Measurements from ENCODE around the gene COL12A1. TPM values are rescaled to one million over a fixed set of nuclear protein-coding genes. Genes with fewer than 3 reads are reported as not detected.
A peak's percentile ranks its signal among the peaks of the same experiment; 100 is the strongest.

COL12A1 gene
- total RNA-seq, 1 donor from 2014 or later, result 24.3 TPM

GRCh38 chr6:75077701-75078100 is 128.2 kb downstream of the COL12A1 start:
- Histone ChIP-seq H3K36me3 (ENCODE audit: control insufficient read depth, insufficient read depth, low read length) (no peaks in the 10 kb centered on the region), H3K27me3 (ENCODE audit: control insufficient read depth, insufficient read depth, low read length) (no peaks in the 10 kb centered on the region)
- no peak for TF ChIP-seq CTCF (IDR thresholded peaks at IDR 0.05; ENCODE audit: insufficient read depth, low read length, poor library complexity, severe bottlenecking)

GRCh38 chr6:75076009-75076408 is 129.8 kb downstream of the COL12A1 start:
- H3K36me3 ChIP-seq (ENCODE audit: control insufficient read depth, insufficient read depth, low read length), result no peaks in the 10 kb centered on the region
- no peak for TF ChIP-seq CTCF (IDR thresholded peaks at IDR 0.05; ENCODE audit: insufficient read depth, low read length, poor library complexity, severe bottlenecking)
- H3K4me3 ChIP-seq (ENCODE audit: low read depth, low read length), result no peak overlapping the region
- no peaks in the 10 kb centered on the region for H3K27me3 ChIP-seq (ENCODE audit: control insufficient read depth, insufficient read depth, low read length)
- no peak for DNase-seq (ENCODE audit: low read depth)

More at GRCh38 chr6:75077701-75078100, 128.2 kb downstream of the COL12A1 start:
- no peak for DNase-seq (ENCODE audit: low read depth)
- H3K4me3 ChIP-seq (ENCODE audit: low read depth, low read length), result no peak overlapping the region

- no peak for DNase-seq (ENCODE audit: low read depth)
- Histone ChIP-seq H3K36me3 (ENCODE audit: control insufficient read depth, insufficient read depth, low read length) (no peaks in the 10 kb centered on the region), H3K27me3 (ENCODE audit: control insufficient read depth, insufficient read depth, low read length) (no peaks in the 10 kb centered on the region), H3K4me3 (ENCODE audit: low read depth, low read length) (no peak overlapping the region)
- no peak for TF ChIP-seq CTCF (IDR thresholded peaks at IDR 0.05; ENCODE audit: insufficient read depth, low read length, poor library complexity, severe bottlenecking)
These were observed 135.6 kb downstream of the COL12A1 start for GRCh38 chr6:75070244-75070643.

GRCh38 chr6:75065523-75065922 is 140.3 kb downstream of the COL12A1 start:
- Histone ChIP-seq H3K27me3 (ENCODE audit: control insufficient read depth, insufficient read depth, low read length) (peaks cover 3% of the 10 kb centered on the region), H3K36me3 (ENCODE audit: control insufficient read depth, insufficient read depth, low read length) (no peaks in the 10 kb centered on the region), H3K4me3 (ENCODE audit: low read depth, low read length) (no peak overlapping the region)
- no peak for DNase-seq (ENCODE audit: low read depth)
- peak; percentile 34 for TF ChIP-seq CTCF (IDR thresholded peaks at IDR 0.05; ENCODE audit: insufficient read depth, low read length, poor library complexity, severe bottlenecking)

GRCh38 chr6:75052491-75052890 is 153.4 kb downstream of the COL12A1 start:
- no peak for TF ChIP-seq CTCF (IDR thresholded peaks at IDR 0.05; ENCODE audit: insufficient read depth, low read length, poor library complexity, severe bottlenecking)
- Histone ChIP-seq H3K4me3 (ENCODE audit: low read depth, low read length) (no peak overlapping the region), H3K27me3 (ENCODE audit: control insufficient read depth, insufficient read depth, low read length) (no peaks in the 10 kb centered on the region), H3K36me3 (ENCODE audit: control insufficient read depth, insufficient read depth, low read length) (no peaks in the 10 kb centered on the region)
- DNase-seq (ENCODE audit: low read depth), result no peak

GRCh38 chr6:75049308-75049707 is 156.5 kb downstream of the COL12A1 start:
- DNase-seq (ENCODE audit: low read depth), result no peak
- TF ChIP-seq CTCF (IDR thresholded peaks at IDR 0.05; ENCODE audit: insufficient read depth, low read length, poor library complexity, severe bottlenecking), result no peak
- Histone ChIP-seq H3K4me3 (ENCODE audit: low read depth, low read length) (no peak overlapping the region), H3K27me3 (ENCODE audit: control insufficient read depth, insufficient read depth, low read length) (no peaks in the 10 kb centered on the region), H3K36me3 (ENCODE audit: control insufficient read depth, insufficient read depth, low read length) (no peaks in the 10 kb centered on the region)
